Esophagus squamous epithelium (tissue), 4 donors: ENCODE measurements around the gene UTP20.

Source experiments
- CTCF ChIP-seq, 6 experiments: fragments of 450-650 bp in 4 of 6; fragments of 200-600 bp in 2 of 6; sonication (generic) in 2 of 6; IDR thresholded peaks; one replicate each; pipeline ENCODE4 v1.5.1; 2016 to 2019; ENCODE audit warnings: antibody characterized with exemption in 6 of 6, mild to moderate bottlenecking in 4 of 6, moderate library complexity in 4 of 6
- POLR2A ChIP-seq, 4 donors: fragments of 450-650 bp; IDR thresholded peaks; one replicate each; pipeline ENCODE4 v1.6.1; 2017; ENCODE audit warnings: antibody characterized with exemption in 4 of 4, mild to moderate bottlenecking in 4 of 4, moderate library complexity in 3 of 4

GRCh38 chr12:101243074-101243473, 36.8 kb upstream of the UTP20 start:
- TF ChIP-seq POLR2A (IDR thresholded peaks at IDR 0.05): no peak
- TF ChIP-seq CTCF (IDR thresholded peaks at IDR 0.05): no peak
